ENCODE results near the gene IMP4. TPM values are rescaled to one million over a fixed set of nuclear protein-coding genes. Genes with fewer than 3 reads are reported as not detected.
A peak's percentile ranks its signal among the peaks of the same experiment; 100 is the strongest.

Gene IMP4
- total RNA-seq, result 54.8 and 55.7 TPM in 2 replicates

GRCh38 chr2:130342533-130343275 is at the start of gene IMP4:
TSS of gene IMP4 (plus strand) at chr2:130342897. CDS start at chr2:130342933, 36 bp downstream.
- Histone ChIP-seq H4K20me1 (ENCODE audit: insufficient read depth, low read length) (peaks cover 3% of the 10 kb centered on the region), H3K9me3 (ENCODE audit: low read depth, low read length) (no peaks in the 10 kb centered on the region), H3K27ac (ENCODE audit: low read depth, low read length) (peak within 1 kb of the TSS; percentile 84), H3K27me3 (ENCODE audit: insufficient read depth, low read length) (no peaks in the 10 kb centered on the region), H3K4me3 (ENCODE audit: insufficient read depth, low read length) (peak within 1 kb of the TSS; percentile 89), H3K79me2 (ENCODE audit: insufficient read depth, low read length) (peaks cover 15% of the 10 kb centered on the region), H3K36me3 (ENCODE audit: insufficient read depth, low read length) (peaks cover 45% of the 10 kb centered on the region), H3K4me1 (ENCODE audit: insufficient read depth, low read length) (peaks cover 22% of the 10 kb centered on the region), H2AFZ (ENCODE audit: low read length) (peak within 1 kb of the TSS; percentile 100), H3K4me2 (ENCODE audit: insufficient read depth, low read length) (peak within 1 kb of the TSS; percentile 98)
- peak; percentile 95 for DNase-seq (ENCODE audit: insufficient read length, low spot score, missing footprints)
- TF ChIP-seq CTCF (IDR thresholded peaks at IDR 0.05; ENCODE audit: extremely low read depth, low read depth, low read length), result peak; percentile 13

GRCh38 chr2:130300258-130300969 is 42.3 kb upstream of the IMP4 start:
- Histone ChIP-seq H3K79me2 (ENCODE audit: insufficient read depth, low read length) (no peaks in the 10 kb centered on the region), H3K4me3 (ENCODE audit: insufficient read depth, low read length) (no peak overlapping the region), H2AFZ (ENCODE audit: low read length) (no peak overlapping the region), H3K36me3 (ENCODE audit: insufficient read depth, low read length) (no peaks in the 10 kb centered on the region), H4K20me1 (ENCODE audit: insufficient read depth, low read length) (no peaks in the 10 kb centered on the region), H3K27me3 (ENCODE audit: insufficient read depth, low read length) (no peaks in the 10 kb centered on the region), H3K9me3 (ENCODE audit: low read depth, low read length) (no peaks in the 10 kb centered on the region), H3K27ac (ENCODE audit: low read depth, low read length) (no peak overlapping the region), H3K4me2 (ENCODE audit: insufficient read depth, low read length) (no peak overlapping the region), H3K4me1 (ENCODE audit: insufficient read depth, low read length) (no peaks in the 10 kb centered on the region)
- DNase-seq (ENCODE audit: insufficient read length, low spot score, missing footprints), result no peak
- TF ChIP-seq CTCF (IDR thresholded peaks at IDR 0.05; ENCODE audit: extremely low read depth, low read depth, low read length), result no peak

GRCh38 chr2:130300970-130301348 is 41.7 kb upstream of the IMP4 start:
- TF ChIP-seq CTCF (IDR thresholded peaks at IDR 0.05; ENCODE audit: extremely low read depth, low read depth, low read length), result no peak
- DNase-seq (ENCODE audit: insufficient read length, low spot score, missing footprints), result no peak
- H3K27me3 ChIP-seq (ENCODE audit: insufficient read depth, low read length), result no peaks in the 10 kb centered on the region
- no peak overlapping the region for H3K4me3 ChIP-seq (ENCODE audit: insufficient read depth, low read length)
- no peak overlapping the region for H2AFZ ChIP-seq (ENCODE audit: low read length)
- H4K20me1 ChIP-seq (ENCODE audit: insufficient read depth, low read length), result no peaks in the 10 kb centered on the region
- H3K4me1 ChIP-seq (ENCODE audit: insufficient read depth, low read length), result no peaks in the 10 kb centered on the region
- H3K9me3 ChIP-seq (ENCODE audit: low read depth, low read length), result no peaks in the 10 kb centered on the region
- no peaks in the 10 kb centered on the region for H3K36me3 ChIP-seq (ENCODE audit: insufficient read depth, low read length)
- H3K27ac ChIP-seq (ENCODE audit: low read depth, low read length), result no peak overlapping the region
- no peaks in the 10 kb centered on the region for H3K79me2 ChIP-seq (ENCODE audit: insufficient read depth, low read length)
- H3K4me2 ChIP-seq (ENCODE audit: insufficient read depth, low read length), result no peak overlapping the region

Measured in osteoblast (primary cell).